Measurements from ENCODE around the gene LONRF2.

The LONRF2 gene

DNA sequence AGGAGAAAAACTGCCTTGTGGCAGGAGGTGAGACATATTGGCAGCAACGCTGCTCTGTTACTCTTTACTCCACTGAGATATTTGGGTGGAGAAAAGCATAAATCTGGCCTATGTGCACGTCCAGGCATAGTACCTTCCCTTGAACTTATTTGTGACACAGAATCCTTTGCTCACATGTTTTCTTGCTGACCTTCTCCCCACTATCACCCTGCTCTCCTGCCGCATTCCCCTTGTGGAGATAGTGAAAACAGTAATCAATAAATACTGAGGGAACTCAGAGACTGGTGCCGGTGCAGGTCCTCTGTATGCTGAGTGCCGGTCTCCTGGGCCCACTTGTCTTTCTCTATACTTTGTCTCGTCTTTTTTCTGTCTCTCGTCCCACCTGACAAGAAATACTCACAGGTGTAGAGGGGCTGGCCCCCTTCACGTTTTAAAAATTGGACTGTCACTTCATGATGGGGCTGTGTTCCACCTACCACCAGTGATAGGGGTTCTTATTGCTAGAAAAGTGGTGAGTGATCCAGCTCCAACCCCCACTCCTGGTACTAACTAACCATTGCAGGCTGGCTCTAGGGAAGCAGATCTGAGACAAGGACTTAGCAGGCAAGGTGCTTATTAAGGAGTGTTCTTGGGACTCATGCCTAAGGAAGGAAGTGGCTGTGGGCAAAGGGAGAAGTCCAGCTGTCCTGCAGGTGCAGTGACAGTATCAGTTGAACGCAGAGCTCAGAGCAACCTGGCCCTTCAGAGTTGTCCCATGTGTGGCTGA is 51.7 kb downstream of the LONRF2 start:
- TF ChIP-seq, protein P1, sequence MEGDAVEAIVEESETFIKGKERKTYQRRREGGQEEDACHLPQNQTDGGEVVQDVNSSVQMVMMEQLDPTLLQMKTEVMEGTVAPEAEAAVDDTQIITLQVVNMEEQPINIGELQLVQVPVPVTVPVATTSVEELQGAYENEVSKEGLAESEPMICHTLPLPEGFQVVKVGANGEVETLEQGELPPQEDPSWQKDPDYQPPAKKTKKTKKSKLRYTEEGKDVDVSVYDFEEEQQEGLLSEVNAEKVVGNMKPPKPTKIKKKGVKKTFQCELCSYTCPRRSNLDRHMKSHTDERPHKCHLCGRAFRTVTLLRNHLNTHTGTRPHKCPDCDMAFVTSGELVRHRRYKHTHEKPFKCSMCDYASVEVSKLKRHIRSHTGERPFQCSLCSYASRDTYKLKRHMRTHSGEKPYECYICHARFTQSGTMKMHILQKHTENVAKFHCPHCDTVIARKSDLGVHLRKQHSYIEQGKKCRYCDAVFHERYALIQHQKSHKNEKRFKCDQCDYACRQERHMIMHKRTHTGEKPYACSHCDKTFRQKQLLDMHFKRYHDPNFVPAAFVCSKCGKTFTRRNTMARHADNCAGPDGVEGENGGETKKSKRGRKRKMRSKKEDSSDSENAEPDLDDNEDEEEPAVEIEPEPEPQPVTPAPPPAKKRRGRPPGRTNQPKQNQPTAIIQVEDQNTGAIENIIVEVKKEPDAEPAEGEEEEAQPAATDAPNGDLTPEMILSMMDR (conservative IDR thresholded peaks at IDR 0.05; ENCODE audit: low read depth, low read length), result no peak
- DNase-seq (ENCODE audit: low read depth), result no peak

DNA sequence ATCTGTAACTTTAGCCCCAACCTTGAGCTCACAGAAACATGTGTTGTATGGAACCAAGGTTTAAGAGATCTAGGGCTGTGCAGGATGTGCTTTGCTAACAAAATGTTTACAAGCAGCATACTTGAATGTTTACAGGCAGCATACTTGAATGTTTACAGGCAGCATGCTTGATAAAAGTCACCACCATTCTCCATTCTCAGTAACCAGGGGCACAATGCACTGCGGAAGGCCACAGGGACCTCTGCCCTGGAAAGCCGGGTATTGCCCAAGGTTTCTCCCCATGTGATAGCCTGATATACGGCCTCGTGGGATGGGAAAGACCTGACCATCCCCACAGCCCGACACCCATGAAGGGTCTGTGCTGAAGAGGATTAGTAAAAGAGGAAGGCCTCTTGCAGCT is 52.4 kb downstream of the LONRF2 start:
- no peak overlapping the region for H3K4me3 ChIP-seq (ENCODE audit: low read length)
- TF ChIP-seq, protein P1 (conservative IDR thresholded peaks at IDR 0.05; ENCODE audit: low read depth, low read length), result no peak
- no peak for DNase-seq (ENCODE audit: low read depth)

More for the DNA sequence above, 51.7 kb downstream of the LONRF2 start:
- no peak overlapping the region for H3K4me3 ChIP-seq (ENCODE audit: low read length)

DNA sequence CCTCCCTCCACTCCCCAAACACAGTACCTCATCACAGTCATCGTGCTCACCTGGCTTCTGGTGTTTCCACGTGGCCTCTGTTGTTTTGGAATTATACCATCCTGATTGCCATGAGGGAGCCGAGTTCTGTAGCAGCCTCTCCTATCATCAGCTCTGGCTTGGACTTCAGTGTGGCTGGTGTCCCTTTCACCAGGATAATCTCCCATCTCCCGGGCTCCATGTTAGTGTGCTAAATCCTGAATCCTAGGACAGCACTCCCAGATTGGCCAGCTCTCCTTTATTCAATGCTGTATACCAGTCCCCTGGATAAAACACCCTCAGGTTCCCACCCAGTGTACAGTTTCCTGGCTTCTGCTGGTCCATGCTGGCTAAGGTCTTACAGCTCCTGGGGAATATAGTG is 53.3 kb downstream of the LONRF2 start:
- no peak overlapping the region for H3K4me3 ChIP-seq (ENCODE audit: low read length)
- TF ChIP-seq, protein P1 (conservative IDR thresholded peaks at IDR 0.05; ENCODE audit: low read depth, low read length), result no peak
- DNase-seq (ENCODE audit: low read depth), result no peak

DNA sequence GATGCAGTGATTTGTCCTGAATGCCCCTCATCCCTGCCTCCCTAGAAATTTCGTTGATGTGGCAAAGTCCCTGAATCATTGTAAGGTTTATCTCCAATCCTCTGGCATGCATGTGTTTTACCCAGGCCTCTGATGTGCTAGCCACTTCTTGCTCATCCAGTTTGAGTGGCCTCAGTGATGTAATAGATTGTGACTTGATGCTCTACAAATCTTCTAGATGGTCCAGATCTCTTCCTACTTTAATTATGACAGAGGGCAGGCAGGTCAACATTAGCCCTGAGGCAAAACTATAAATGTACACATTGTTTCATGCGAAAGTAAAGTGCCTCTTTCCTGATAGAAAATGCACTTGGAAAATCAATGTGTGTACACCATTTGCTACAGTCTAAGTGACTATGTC is 54.5 kb downstream of the LONRF2 start:
- no peak for DNase-seq (ENCODE audit: low read depth)
- H3K4me3 ChIP-seq (ENCODE audit: low read length), result no peak overlapping the region
- TF ChIP-seq, protein P1 (conservative IDR thresholded peaks at IDR 0.05; ENCODE audit: low read depth, low read length), result no peak

DNA sequence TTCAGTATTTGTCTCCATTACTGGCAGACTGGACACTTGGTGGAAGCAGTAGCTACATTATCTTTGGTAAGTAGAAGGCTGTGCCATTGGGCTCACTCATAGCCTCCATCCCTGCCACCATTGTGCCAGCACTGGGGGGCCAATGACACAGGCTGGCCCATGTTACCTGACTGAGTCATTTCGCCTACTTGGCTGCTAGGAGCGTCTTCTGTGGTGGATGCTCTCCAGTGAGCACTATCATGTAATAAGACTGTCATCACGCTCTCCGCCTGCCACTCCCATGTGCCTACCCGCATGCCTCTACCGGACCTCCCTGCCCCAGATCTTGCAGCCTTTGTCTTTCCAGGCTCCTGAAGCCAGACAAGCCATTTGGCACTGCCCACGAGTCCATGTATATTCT is 56.2 kb downstream of the LONRF2 start:
- no peak for DNase-seq (ENCODE audit: low read depth)
- TF ChIP-seq, protein P1 (conservative IDR thresholded peaks at IDR 0.05; ENCODE audit: low read depth, low read length), result no peak
- H3K4me3 ChIP-seq (ENCODE audit: low read length), result no peak overlapping the region

DNA sequence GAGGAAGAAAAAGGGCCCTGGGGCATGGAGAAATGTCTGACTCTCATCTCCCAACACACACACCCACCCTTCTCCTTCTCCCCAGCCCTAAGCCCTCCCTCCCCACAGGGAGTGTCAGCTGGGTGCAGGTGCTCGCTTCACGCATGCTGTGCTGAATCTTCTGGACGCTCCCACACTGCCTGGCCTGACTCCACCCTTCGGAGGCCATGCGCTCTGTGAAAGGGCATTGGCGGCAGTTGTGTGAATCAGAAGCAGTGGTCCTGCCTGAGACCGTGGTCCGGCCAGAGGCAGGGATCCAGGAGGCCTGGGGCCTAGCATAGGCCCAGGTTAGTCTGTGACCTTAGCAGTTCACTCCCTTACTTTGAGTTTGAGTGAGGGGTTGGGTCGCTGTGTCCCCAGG is 57.1 kb downstream of the LONRF2 start:
- TF ChIP-seq, protein P1 (conservative IDR thresholded peaks at IDR 0.05; ENCODE audit: low read depth, low read length), result no peak
- H3K4me3 ChIP-seq (ENCODE audit: low read length), result no peak overlapping the region
- no peak for DNase-seq (ENCODE audit: low read depth)

DNA sequence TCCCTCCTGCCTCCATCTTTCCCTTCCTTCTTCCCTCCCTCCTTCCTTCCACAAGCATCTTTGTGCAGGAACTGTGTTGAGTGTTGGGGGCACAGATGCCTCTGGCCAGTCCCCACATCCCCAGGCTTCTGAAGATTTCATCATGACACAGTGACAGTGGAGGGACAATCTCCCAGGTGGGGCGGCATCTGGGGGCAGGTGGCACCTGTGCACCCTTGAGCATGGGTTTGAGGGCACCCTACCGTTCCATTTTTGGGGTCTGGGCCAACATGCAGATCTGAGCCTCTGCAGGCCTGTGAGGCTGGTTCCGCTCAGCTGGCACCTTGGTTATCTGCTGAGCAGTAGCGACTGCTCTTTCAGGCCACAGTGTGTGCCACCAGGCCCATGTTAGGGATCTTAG is 57.6 kb downstream of the LONRF2 start:
- H3K4me3 ChIP-seq (ENCODE audit: low read length), result no peak overlapping the region
- DNase-seq (ENCODE audit: low read depth), result no peak
- TF ChIP-seq, protein P1 (conservative IDR thresholded peaks at IDR 0.05; ENCODE audit: low read depth, low read length), result no peak
